Activated naive CD8-positive, alpha-beta T cell treated with anti-CD3 and anti-CD28 coated beads for 36 hours (primary cell): ENCODE data around the gene DNAJC6. TPM values are rescaled to one million over a fixed set of nuclear protein-coding genes. Genes with fewer than 3 reads are reported as not detected.

Experiments used
- DNase-seq: peaks from one replicate; pipeline ENCODE4 v3.0.0; 2021
- H3K27ac Mint-ChIP-seq: one replicate; pipeline ENCODE4 v1.8.0; 2022; ENCODE audit warnings: mild to moderate bottlenecking, moderate library complexity, mixed read lengths
- H3K27me3 Mint-ChIP-seq: one replicate; pipeline ENCODE4 v1.8.0; 2022; ENCODE audit warnings: mild to moderate bottlenecking, mixed read lengths
- H3K36me3 Mint-ChIP-seq: one replicate; pipeline ENCODE4 v1.8.0; 2021; ENCODE audit warnings: mild to moderate bottlenecking, mixed read lengths
- H3K4me1 Mint-ChIP-seq: one replicate; pipeline ENCODE4 v1.8.0; 2021; ENCODE audit warnings: mixed read lengths
- H3K4me3 Mint-ChIP-seq: one replicate; pipeline ENCODE4 v1.8.0; 2022; ENCODE audit warnings: mild to moderate bottlenecking, moderate library complexity, mixed read lengths
- H3K9me3 Mint-ChIP-seq: one replicate; pipeline ENCODE4 v1.8.0; 2022; ENCODE audit warnings: mixed read lengths
- total RNA-seq, 2 experiments: library from RNA; stranded (reverse); gene quantifications; one replicate each; pipeline ENCODE4 v1.2.3, GENCODE V29; 2021

The DNAJC6 gene
- total RNA-seq, 2 experiments from 2014 or later: 1.9 TPM

GRCh38 chr1:65419681-65420589, 110.6 kb downstream of the DNAJC6 start:
- H3K9me3 Mint-ChIP-seq: no peaks in the 10 kb centered on the region
- peak overlapping the region; percentile 95 for H3K27ac Mint-ChIP-seq
- peak; percentile 98 for DNase-seq
- H3K27me3 Mint-ChIP-seq: peaks cover 6% of the 10 kb centered on the region
- H3K4me3 Mint-ChIP-seq: no peak overlapping the region
- peaks cover 4% of the 10 kb centered on the region for H3K36me3 Mint-ChIP-seq
- peaks cover 14% of the 10 kb centered on the region for H3K4me1 Mint-ChIP-seq

- H3K4me3 Mint-ChIP-seq: no peak within 1 kb of the TSS
- H3K27ac Mint-ChIP-seq: peak within 1 kb of the TSS; percentile 95
- H3K36me3 Mint-ChIP-seq: peaks cover 10% of the 10 kb centered on the region
- H3K9me3 Mint-ChIP-seq: no peaks in the 10 kb centered on the region
- H3K27me3 Mint-ChIP-seq: peaks cover under 1% of the 10 kb centered on the region
- no peak for DNase-seq
- peaks cover 14% of the 10 kb centered on the region for H3K4me1 Mint-ChIP-seq
Measured at GRCh38 chr1:65420590-65421350, 111.4 kb downstream of the DNAJC6 start, which contains the start of the genes LEPR and LEPROT. LEPR (plus strand) TSS chr1:65420668; CDS start chr1:65565566, 144,898 bp downstream. LEPROT (plus strand) TSS chr1:65420668; CDS start chr1:65420725, 57 bp downstream.

GRCh38 chr1:65421351-65422025, 112.1 kb downstream of the DNAJC6 start:
- no peak overlapping the region for H3K27ac Mint-ChIP-seq
- H3K27me3 Mint-ChIP-seq: no peaks in the 10 kb centered on the region
- H3K4me1 Mint-ChIP-seq: peaks cover 14% of the 10 kb centered on the region
- H3K9me3 Mint-ChIP-seq: no peaks in the 10 kb centered on the region
- H3K4me3 Mint-ChIP-seq: no peak overlapping the region
- DNase-seq: no peak
- peaks cover 16% of the 10 kb centered on the region for H3K36me3 Mint-ChIP-seq

- peaks cover 12% of the 10 kb centered on the region for H3K4me1 Mint-ChIP-seq
- no peak overlapping the region for H3K4me3 Mint-ChIP-seq
- no peaks in the 10 kb centered on the region for H3K27me3 Mint-ChIP-seq
- H3K36me3 Mint-ChIP-seq: peaks cover 17% of the 10 kb centered on the region
- DNase-seq: no peak
- no peaks in the 10 kb centered on the region for H3K9me3 Mint-ChIP-seq
- H3K27ac Mint-ChIP-seq: no peak overlapping the region
Measured at GRCh38 chr1:65422241-65423203, 113.2 kb downstream of the DNAJC6 start.

- DNase-seq: no peak
- Mint-ChIP-seq H3K27ac (no peak overlapping the region), H3K4me1 (peaks cover 7% of the 10 kb centered on the region), H3K27me3 (no peaks in the 10 kb centered on the region), H3K9me3 (no peaks in the 10 kb centered on the region), H3K36me3 (peaks cover 17% of the 10 kb centered on the region), H3K4me3 (no peak overlapping the region)
Measured at GRCh38 chr1:65423884-65424572, 114.7 kb downstream of the DNAJC6 start.

GRCh38 chr1:65424573-65424889, 115.2 kb downstream of the DNAJC6 start:
- H3K27ac Mint-ChIP-seq: no peak overlapping the region
- no peaks in the 10 kb centered on the region for H3K27me3 Mint-ChIP-seq
- no peak for DNase-seq
- H3K4me1 Mint-ChIP-seq: peaks cover 3% of the 10 kb centered on the region
- H3K36me3 Mint-ChIP-seq: peaks cover 17% of the 10 kb centered on the region
- no peak overlapping the region for H3K4me3 Mint-ChIP-seq
- H3K9me3 Mint-ChIP-seq: no peaks in the 10 kb centered on the region

- Mint-ChIP-seq H3K36me3 (peaks cover 17% of the 10 kb centered on the region), H3K27me3 (no peaks in the 10 kb centered on the region), H3K4me3 (no peak overlapping the region), H3K4me1 (no peaks in the 10 kb centered on the region), H3K9me3 (no peaks in the 10 kb centered on the region), H3K27ac (no peak overlapping the region)
- no peak for DNase-seq
Measured at GRCh38 chr1:65425006-65425405, 115.7 kb downstream of the DNAJC6 start.

GRCh38 chr1:65425697-65426096, 116.4 kb downstream of the DNAJC6 start:
- peaks cover 17% of the 10 kb centered on the region for H3K36me3 Mint-ChIP-seq
- H3K27me3 Mint-ChIP-seq: no peaks in the 10 kb centered on the region
- H3K4me1 Mint-ChIP-seq: no peaks in the 10 kb centered on the region
- no peak overlapping the region for H3K27ac Mint-ChIP-seq
- no peak for DNase-seq
- H3K9me3 Mint-ChIP-seq: no peaks in the 10 kb centered on the region
- H3K4me3 Mint-ChIP-seq: no peak overlapping the region

- H3K4me3 Mint-ChIP-seq: no peak overlapping the region
- H3K9me3 Mint-ChIP-seq: no peaks in the 10 kb centered on the region
- DNase-seq: no peak
- H3K27me3 Mint-ChIP-seq: no peaks in the 10 kb centered on the region
- H3K4me1 Mint-ChIP-seq: peaks cover 1% of the 10 kb centered on the region
- no peak overlapping the region for H3K27ac Mint-ChIP-seq
- peaks cover 17% of the 10 kb centered on the region for H3K36me3 Mint-ChIP-seq
Measured at GRCh38 chr1:65429078-65429477, 119.7 kb downstream of the DNAJC6 start.

- Mint-ChIP-seq H3K36me3 (peaks cover 15% of the 10 kb centered on the region), H3K9me3 (no peaks in the 10 kb centered on the region), H3K4me3 (no peak overlapping the region), H3K27ac (no peak overlapping the region), H3K27me3 (no peaks in the 10 kb centered on the region), H3K4me1 (peaks cover 1% of the 10 kb centered on the region)
- no peak for DNase-seq
Measured at GRCh38 chr1:65429806-65430205, 120.5 kb downstream of the DNAJC6 start.

GRCh38 chr1:65431111-65431705, 121.9 kb downstream of the DNAJC6 start:
- no peak overlapping the region for H3K4me3 Mint-ChIP-seq
- peaks cover 9% of the 10 kb centered on the region for H3K36me3 Mint-ChIP-seq
- H3K27ac Mint-ChIP-seq: no peak overlapping the region
- DNase-seq: no peak
- no peaks in the 10 kb centered on the region for H3K27me3 Mint-ChIP-seq
- no peaks in the 10 kb centered on the region for H3K9me3 Mint-ChIP-seq
- H3K4me1 Mint-ChIP-seq: peaks cover 1% of the 10 kb centered on the region

GRCh38 chr1:65432918-65433317, 123.6 kb downstream of the DNAJC6 start:
- Mint-ChIP-seq H3K9me3 (no peaks in the 10 kb centered on the region), H3K27me3 (no peaks in the 10 kb centered on the region), H3K4me3 (no peak overlapping the region), H3K4me1 (peaks cover 1% of the 10 kb centered on the region), H3K36me3 (peaks cover 7% of the 10 kb centered on the region), H3K27ac (no peak overlapping the region)
- DNase-seq: no peak

GRCh38 chr1:65434255-65434654, 124.9 kb downstream of the DNAJC6 start:
- H3K9me3 Mint-ChIP-seq: no peaks in the 10 kb centered on the region
- H3K36me3 Mint-ChIP-seq: peaks cover 7% of the 10 kb centered on the region
- H3K4me3 Mint-ChIP-seq: no peak overlapping the region
- H3K27me3 Mint-ChIP-seq: no peaks in the 10 kb centered on the region
- H3K4me1 Mint-ChIP-seq: peaks cover 1% of the 10 kb centered on the region
- DNase-seq: no peak
- no peak overlapping the region for H3K27ac Mint-ChIP-seq
